Measurements from ENCODE around the gene NFKBIB.
A peak's percentile ranks its signal among the peaks of the same experiment; 100 is the strongest.
"Not testable (repeated sequence)": the region's sequence is repeated elsewhere in the genome, so short reads cannot be mapped to it uniquely, and the experiment has no call there.

The NFKBIB gene

GRCh38 chr19:38899447-38900201 is at the start of gene NFKBIB, which contains the start of gene SIRT2:
NFKBIB (plus strand) TSS chr19:38899969; CDS start chr19:38900033, 64 bp downstream.
SIRT2 (minus strand) TSS chr19:38899618; CDS start chr19:38899521, 97 bp downstream.
- DNase-seq = peak; percentile 100

GRCh38 chr19:38850436-38850975 is 49.3 kb upstream of the NFKBIB start:
- peak; percentile 100 for DNase-seq

- no peak for DNase-seq
These were observed 48.7 kb upstream of the NFKBIB start for GRCh38 chr19:38850976-38851621.

- DNase-seq = peak; percentile 92
These were observed 48.0 kb upstream of the NFKBIB start for GRCh38 chr19:38851622-38852230.

- peak; percentile 65 for DNase-seq
These were observed 47.3 kb upstream of the NFKBIB start for GRCh38 chr19:38852231-38853044.

- no peak for DNase-seq
These were observed 46.6 kb upstream of the NFKBIB start for GRCh38 chr19:38853214-38853613.

GRCh38 chr19:38854961-38855360 is 44.8 kb upstream of the NFKBIB start:
- DNase-seq = not testable (repeated sequence)

GRCh38 chr19:38855751-38856150 is 44.0 kb upstream of the NFKBIB start:
- DNase-seq = not testable (repeated sequence)

- DNase-seq = no peak
These were observed 43.0 kb upstream of the NFKBIB start for GRCh38 chr19:38856813-38857212.

GRCh38 chr19:38859631-38860204 is 40.1 kb upstream of the NFKBIB start:
- not testable (repeated sequence) for DNase-seq

GRCh38 chr19:38861368-38861767 is 38.4 kb upstream of the NFKBIB start:
- no peak for DNase-seq

GRCh38 chr19:38862321-38863059 is 37.3 kb upstream of the NFKBIB start:
- DNase-seq = peak; percentile 46

GRCh38 chr19:38867171-38867780 is 32.5 kb upstream of the NFKBIB start:
- no peak for DNase-seq

GRCh38 chr19:38868551-38868950 is 31.2 kb upstream of the NFKBIB start:
- DNase-seq = no peak

- DNase-seq = no peak
These were observed 30.5 kb upstream of the NFKBIB start for GRCh38 chr19:38869160-38869835.

- peak; percentile 63 for DNase-seq
These were observed 29.7 kb upstream of the NFKBIB start for GRCh38 chr19:38869836-38870607.

GRCh38 chr19:38870612-38871011 is 29.2 kb upstream of the NFKBIB start:
- DNase-seq = no peak

GRCh38 chr19:38873400-38873799 is 26.4 kb upstream of the NFKBIB start:
- not testable (repeated sequence) for DNase-seq

- no peak for DNase-seq
These were observed 23.9 kb upstream of the NFKBIB start for GRCh38 chr19:38875656-38876395.

Data from fibroblast of skin of right quadriceps (primary cell).